Endothelial cell of umbilical vein (primary cell): ENCODE measurements around the gene SPNS1. TPM values are rescaled to one million over a fixed set of nuclear protein-coding genes. Genes with fewer than 3 reads are reported as not detected.
"Not testable (repeated sequence)": the region's sequence is repeated elsewhere in the genome, so short reads cannot be mapped to it uniquely, and the experiment has no call there.

Source experiments
- BruUV-seq: library from RNA; stranded (reverse); fragments of 400-500 nt; replicated peaks from 2 replicates; lab custom pipeline; 2021; lab: Mats Ljungman, UMichigan
- CTCF ChIA-PET: fragments of 300-600, 350-600 bp; sonication (Branson Sonifier 250); formaldehyde crosslinking; loops from one replicate; lab custom pipeline; 2021; ENCODE audit warnings: antibody characterized with exemption, inconsistent platforms; lab: Charles Lee
- POLR2A ChIA-PET: fragments of 300-600, 350-600 bp; sonication (Branson Sonifier 250); formaldehyde crosslinking; loops from one replicate; lab custom pipeline; 2021; ENCODE audit warnings: antibody characterized with exemption, inconsistent platforms; lab: Charles Lee
- DNase-seq: peaks from one replicate; pipeline ENCODE4 v3.0.0-alpha.2; 2011; ENCODE audit warnings: low read depth, low spot score
- FAIRE-seq: peaks from 2 replicates; lab custom pipeline; 2011; peaks lifted over from hg19 to GRCh38; lab: Jason Lieb, UNC
- H2AFZ ChIP-seq: 2 replicates; pipeline ENCODE4 v1.6.0; 2012; ENCODE audit warnings: low read depth, low read length, control low read depth, inconsistent platforms
- H3K27ac ChIP-seq: 2 replicates; pipeline ENCODE4 v1.5.1; 2011; ENCODE audit warnings: low read depth, mild to moderate bottlenecking, control low read depth, low read length, moderate library complexity; ENCODE audit not compliant: insufficient read depth
- H3K27me3 ChIP-seq, 2 experiments: 2 replicates each; pipeline versions ENCODE4 v1.6.0 to v1.6.1; 2011; ENCODE audit warnings: low read length in 2 of 2, mixed read lengths in 1 of 2; ENCODE audit not compliant: control insufficient read depth in 2 of 2, insufficient read depth in 2 of 2
- H3K36me3 ChIP-seq, 2 experiments: 2 replicates in 1 of 2; 3 replicates in 1 of 2; pipeline ENCODE4 v1.5.1; 2011; ENCODE audit warnings: low read length in 2 of 2, mild to moderate bottlenecking in 1 of 2, moderate library complexity in 1 of 2; ENCODE audit not compliant: control insufficient read depth in 2 of 2, insufficient read depth in 2 of 2; ENCODE audit errors: extremely low read depth in 1 of 2
- H3K4me1 ChIP-seq: 3 replicates; pipeline ENCODE4 v1.5.1; 2011; ENCODE audit warnings: mild to moderate bottlenecking, low read length; ENCODE audit not compliant: control insufficient read depth, insufficient read depth; ENCODE audit errors: extremely low read depth
- H3K4me2 ChIP-seq: 2 replicates; pipeline ENCODE4 v1.6.1; 2011; ENCODE audit warnings: low read length, control low read depth, mixed read lengths; ENCODE audit not compliant: insufficient read depth
- H3K4me3 ChIP-seq, 3 experiments: fragments of 200-600 bp in 1 of 3; sonication (generic), shearing (Covaris generic) in 1 of 3; replicated peaks in 1 of 3; 2 replicates each; pipeline ENCODE4 v1.5.1; 2011 to 2016; ENCODE audit warnings: control low read depth in 3 of 3, low read length in 3 of 3, mild to moderate bottlenecking in 2 of 3, inconsistent platforms in 1 of 3, low read depth in 1 of 3, moderate library complexity in 1 of 3; ENCODE audit not compliant: insufficient read depth in 1 of 3
- H3K79me2 ChIP-seq: 2 replicates; pipeline ENCODE4 v1.6.0; 2012; ENCODE audit warnings: low read length, inconsistent platforms; ENCODE audit not compliant: control insufficient read depth, insufficient read depth
- H3K9ac ChIP-seq: replicated peaks from 2 replicates; pipeline ENCODE3; 2011; ENCODE audit warnings: low read length, control low read depth; ENCODE audit not compliant: insufficient read depth; ENCODE audit errors: extremely low read depth
- H3K9me1 ChIP-seq: replicated peaks from 3 replicates; pipeline ENCODE4 v1.6.0; 2011; ENCODE audit warnings: mild to moderate bottlenecking, low read length; ENCODE audit not compliant: control insufficient read depth, insufficient read depth; ENCODE audit errors: extremely low read depth
- H3K9me3 ChIP-seq: replicated peaks from 2 replicates; pipeline ENCODE4 v1.5.1; 2012; ENCODE audit warnings: low read length, inconsistent platforms; ENCODE audit not compliant: control insufficient read depth, insufficient read depth
- H4K20me1 ChIP-seq: replicated peaks from 2 replicates; pipeline ENCODE3; 2011; ENCODE audit warnings: mild to moderate bottlenecking, low read length; ENCODE audit not compliant: control insufficient read depth, insufficient read depth; ENCODE audit errors: extremely low read depth
- CTCF ChIP-seq, 2 donors: IDR thresholded peaks; 1 replicate in 1 of 2; 2 replicates in 1 of 2; pipeline ENCODE4 v1.5.1; 2011; ENCODE audit warnings: low read length in 2 of 2, mild to moderate bottlenecking in 2 of 2, moderate library complexity in 2 of 2, control low read depth in 1 of 2, inconsistent platforms in 1 of 2, low read depth in 1 of 2; ENCODE audit not compliant: insufficient read depth in 1 of 2; ENCODE audit errors: extremely low read depth in 1 of 2
- MAX ChIP-seq: IDR thresholded peaks from 2 replicates; pipeline ENCODE4 v1.6.1; 2011; ENCODE audit not compliant: insufficient read depth, insufficient read length
- dilution Hi-C: fragments of 300-500 bp; cut with MboI; formaldehyde crosslinking; loops from one replicate; pipeline ENCODE4 v1.15.0; 2019; ENCODE audit warnings: low sequenced_read_pairs; ENCODE audit not compliant: extremely low pct_ligation_motif_present
- intact Hi-C: fragments of 100-400 bp; cut with micrococcal nuclease; formaldehyde crosslinking; loops from one replicate; pipeline ENCODE4 v1.10.0; 2022
- polyA plus RNA-seq, 4 experiments: library from polyadenylated mRNA; depleted of rRNA in 3 of 4; stranded (reverse) in 3 of 4; unstranded in 1 of 4; fragments of >200 nt; gene quantifications; 2 replicates each; pipeline versions ENCODE4 v1.2.1 to v1.2.3, GENCODE V29; 2011 to 2012; ENCODE audit warnings: missing spikeins in 1 of 4
- total RNA-seq: library from RNA; stranded (reverse); gene quantifications from 2 replicates; pipeline ENCODE4 v1.2.3, GENCODE V29; 2021

The SPNS1 gene
- total and polyA plus RNA-seq, 2 donors (not counting 3 experiments of a cell fraction or from before 2014, with no cell fraction given) = 65.2 to 133 TPM

GRCh38 chr16:28977703-28978662, 3.4 kb downstream of the SPNS1 start:
- no peak overlapping the region for H3K9ac ChIP-seq
- intact Hi-C loops (no loop called here), dilution Hi-C loops (no loop called here)
- ChIA-PET POLR2A (no interaction called here), CTCF (no interaction called here)
- TF ChIP-seq MAX (no peak), CTCF (IDR thresholded peaks at IDR 0.05; ENCODE audit: extremely low read depth in 1 of 2, insufficient read depth in 1 of 2, low read depth in 1 of 2, low read length in 2 of 2) (peak in 1 of 2 donors; percentile 34)
- no peak overlapping the region for H2AFZ ChIP-seq
- peaks cover 7% of the 10 kb centered on the region for H3K4me1 ChIP-seq
- no peaks in the 10 kb centered on the region for H4K20me1 ChIP-seq
- FAIRE-seq (no peak), DNase-seq (no peak)
- H3K9me1 ChIP-seq = no peaks in the 10 kb centered on the region
- no peaks in the 10 kb centered on the region for H3K27me3 ChIP-seq
- no peaks in the 10 kb centered on the region for H3K9me3 ChIP-seq
- no TSS peak for BruUV-seq
- no peak overlapping the region for H3K27ac ChIP-seq
- no peak overlapping the region for H3K4me2 ChIP-seq
- H3K79me2 ChIP-seq = peaks cover 15% of the 10 kb centered on the region
- H3K4me3 ChIP-seq = no peak overlapping the region
- H3K36me3 ChIP-seq = peaks cover 5 to 22% of the 10 kb centered on the region in 2 experiments

GRCh38 chr16:28980330-28980729, 5.8 kb downstream of the SPNS1 start:
- intact Hi-C loops, H2AFZ ChIP-seq, dilution Hi-C loops, FAIRE-seq, H3K4me3 ChIP-seq, H3K4me1 ChIP-seq, H3K27me3 ChIP-seq, POLR2A ChIA-PET, BruUV-seq, DNase-seq, H3K4me2 ChIP-seq, H4K20me1 ChIP-seq, CTCF ChIA-PET, H3K9ac ChIP-seq, H3K27ac ChIP-seq, H3K9me1 ChIP-seq, H3K9me3 ChIP-seq: not testable (repeated sequence)
- Histone ChIP-seq H3K79me2 (peaks cover 11% of the 10 kb centered on the region), H3K36me3 (peaks cover 5 to 32% of the 10 kb centered on the region in 2 experiments)
